Body of pancreas (tissue), 4 donors: ENCODE results near the gene NRG3. TPM values are rescaled to one million over a fixed set of nuclear protein-coding genes. Genes with fewer than 3 reads are reported as not detected.
A peak's percentile ranks its signal among the peaks of the same experiment; 100 is the strongest.

Experiments
- ATAC-seq: fragments of 150-250 bp; one replicate; pipeline ENCODE4 v1.9.1; 2016
- DNase-seq, 4 donors: peaks; one replicate each; pipeline ENCODE4 v3.0.0-alpha.2; 2019
- H3K27ac ChIP-seq, 4 donors: fragments of 200-600 bp; sonication (generic); 1 replicate in 3 of 4; 2 replicates in 1 of 4; pipeline versions ENCODE4 v1.5.1 to v1.6.1; 2016 to 2019; ENCODE audit warnings: mild to moderate bottlenecking in 1 of 4, mixed read lengths in 1 of 4, moderate library complexity in 1 of 4
- H3K27me3 ChIP-seq, 2 donors: fragments of 200-600 bp; sonication (generic); one replicate each; pipeline ENCODE4 v1.6.0; 2016; ENCODE audit warnings: mild to moderate bottlenecking in 1 of 2
- H3K36me3 ChIP-seq, 2 donors: fragments of 200-600 bp; sonication (generic); replicated peaks in 1 of 2; 2 replicates each; pipeline ENCODE4 v1.5.1; 2016; ENCODE audit warnings: low read depth in 2 of 2; ENCODE audit not compliant: insufficient read depth in 1 of 2
- H3K4me1 ChIP-seq: fragments of 200-600 bp; sonication (generic); one replicate; pipeline ENCODE4 v1.6.0; 2016
- H3K4me3 ChIP-seq, 2 donors: fragments of 200-600 bp; sonication (generic); 1 replicate in 1 of 2; 2 replicates in 1 of 2; pipeline ENCODE4 v1.5.1; 2016 to 2019
- H3K9me3 ChIP-seq, 3 donors: fragments of 200-600 bp; sonication (generic); 1 replicate in 2 of 3; 2 replicates in 1 of 3; pipeline ENCODE4 v1.5.1; 2016
- CTCF ChIP-seq, 7 experiments: fragments of 450-650 bp in 4 of 7; fragments of 200-600 bp in 3 of 7; sonication (generic) in 3 of 7; IDR thresholded peaks; one replicate each; pipeline ENCODE4 v1.5.1; 2016 to 2019; ENCODE audit warnings: antibody characterized with exemption in 7 of 7
- POLR2A ChIP-seq, 3 donors: fragments of 450-650 bp; IDR thresholded peaks; one replicate each; pipeline ENCODE4 v1.6.1; 2016; ENCODE audit warnings: antibody characterized with exemption in 3 of 3, mild to moderate bottlenecking in 2 of 3
- WGBS, 2 donors: methylation state at CpG; one replicate each; pipeline ENCODE4 v1.1.5; 2017; 5-methylcytosine and 5-hydroxymethylcytosine counted together
- intact Hi-C: fragments of 100-400 bp; cut with DNase I; formaldehyde crosslinking; loops from one replicate; pipeline ENCODE4 v1.15.1; 2023
- total RNA-seq, 2 donors: library from RNA; depleted of rRNA; stranded (reverse); fragments of >200 nt; gene quantifications; one replicate each; pipeline ENCODE4 v1.1.0, GENCODE V29; 2016

The NRG3 gene
- total RNA-seq, 2 donors from 2014 or later, result 0.26 TPM; not detected in 1

- ATAC-seq, result no peak
- intact Hi-C loops, result loop anchor here (10.0 kb wide), 1 partner anchor 171 kb away; no protein-coding TSS in a partner anchor
- 76 to 80% methylated on average over 2 of the region's 2 CpGs for WGBS, 2 donors
Observed at GRCh38 chr10:82966130-82966529, 1091.1 kb downstream of the NRG3 start.

GRCh38 chr10:82968533-82968932, 1093.5 kb downstream of the NRG3 start:
- 52 to 64% methylated on average over 5 of the region's 5 CpGs for WGBS, 2 donors
- H3K4me1 ChIP-seq, result no peaks in the 10 kb centered on the region
- H3K9me3 ChIP-seq, result no peaks in the 10 kb centered on the region
- H3K27me3 ChIP-seq, result no peaks in the 10 kb centered on the region
- DNase-seq, result no peak
- ATAC-seq, result no peak
- intact Hi-C loops, result loop anchor here (10.0 kb wide), 1 partner anchor 174 kb away; no protein-coding TSS in a partner anchor
- TF ChIP-seq CTCF (IDR thresholded peaks at IDR 0.05) (no peak), POLR2A (IDR thresholded peaks at IDR 0.05) (no peak)
- H3K4me3 ChIP-seq, result no peak overlapping the region
- H3K36me3 ChIP-seq, result no peaks in the 10 kb centered on the region
- no peak overlapping the region for H3K27ac ChIP-seq

More at GRCh38 chr10:82966130-82966529, 1091.1 kb downstream of the NRG3 start:
- Histone ChIP-seq H3K9me3 (no peaks in the 10 kb centered on the region), H3K4me1 (no peaks in the 10 kb centered on the region), H3K36me3 (no peaks in the 10 kb centered on the region), H3K27me3 (no peaks in the 10 kb centered on the region), H3K27ac (no peak overlapping the region), H3K4me3 (no peak overlapping the region)
- DNase-seq, result no peak
- TF ChIP-seq POLR2A (IDR thresholded peaks at IDR 0.05) (no peak), CTCF (IDR thresholded peaks at IDR 0.05) (no peak)

GRCh38 chr10:82969405-82969804, 1094.4 kb downstream of the NRG3 start:
- Histone ChIP-seq H3K4me3 (no peak overlapping the region), H3K36me3 (no peaks in the 10 kb centered on the region), H3K4me1 (no peaks in the 10 kb centered on the region), H3K27me3 (no peaks in the 10 kb centered on the region), H3K9me3 (no peaks in the 10 kb centered on the region), H3K27ac (no peak overlapping the region)
- no peak for DNase-seq
- intact Hi-C loops, result loop anchor here (10.0 kb wide), 1 partner anchor 175 kb away; no protein-coding TSS in a partner anchor
- ATAC-seq, result no peak
- 8 to 19% methylated on average over 1 of the region's 1 CpG for WGBS, 2 donors
- no peak for TF ChIP-seq POLR2A (IDR thresholded peaks at IDR 0.05)
- peak; percentile 19 to 68 (median 49) for TF ChIP-seq CTCF (IDR thresholded peaks at IDR 0.05)

DNA sequence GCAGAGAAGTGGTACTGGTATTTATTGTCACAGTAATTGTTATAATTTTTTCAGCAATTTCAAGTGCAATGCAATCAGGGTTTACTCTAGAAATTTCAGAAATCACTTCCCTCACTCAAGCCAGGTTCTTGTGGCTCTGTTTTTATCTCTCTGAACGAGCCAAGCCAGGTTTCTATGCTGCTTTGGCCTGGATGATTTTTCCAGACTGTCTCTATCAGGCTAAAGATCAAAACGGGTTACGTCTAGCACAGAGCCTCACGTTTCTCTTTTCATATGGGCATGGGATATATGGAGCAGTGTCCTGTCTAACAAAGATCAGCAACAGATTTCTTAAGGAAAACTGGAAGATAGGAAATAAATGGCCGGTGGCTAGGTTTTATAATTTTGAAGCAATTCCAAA, 1105.3 kb downstream of the NRG3 start:
- H3K4me3 ChIP-seq, result no peak overlapping the region
- no peaks in the 10 kb centered on the region for H3K36me3 ChIP-seq
- TF ChIP-seq CTCF (IDR thresholded peaks at IDR 0.05), result no peak
- no peak for TF ChIP-seq POLR2A (IDR thresholded peaks at IDR 0.05)
- no peak for DNase-seq
- intact Hi-C loops, result no loop called here
- no peaks in the 10 kb centered on the region for H3K27me3 ChIP-seq
- no peak for ATAC-seq
- H3K27ac ChIP-seq, result no peak overlapping the region
- WGBS, 2 donors, result 62 to 68% methylated on average over 5 of the region's 5 CpGs
- no peaks in the 10 kb centered on the region for H3K9me3 ChIP-seq
- no peaks in the 10 kb centered on the region for H3K4me1 ChIP-seq

- H3K36me3 ChIP-seq, result no peaks in the 10 kb centered on the region
- ATAC-seq (no peak), DNase-seq (no peak)
- no peak overlapping the region for H3K27ac ChIP-seq
- no peaks in the 10 kb centered on the region for H3K4me1 ChIP-seq
- H3K27me3 ChIP-seq, result no peaks in the 10 kb centered on the region
- no peaks in the 10 kb centered on the region for H3K9me3 ChIP-seq
- WGBS, 2 donors, result 76 to 78% methylated on average over 6 of the region's 6 CpGs
- intact Hi-C loops, result no loop called here
- no peak overlapping the region for H3K4me3 ChIP-seq
- no peak for TF ChIP-seq CTCF (IDR thresholded peaks at IDR 0.05)
- TF ChIP-seq POLR2A (IDR thresholded peaks at IDR 0.05), result no peak
Observed at GRCh38 chr10:82981137-82981723, 1106.2 kb downstream of the NRG3 start.
